Mononuclear cell (primary cell): ENCODE data around the gene APEX2. TPM values are rescaled to one million over a fixed set of nuclear protein-coding genes. Genes with fewer than 3 reads are reported as not detected.
"Not testable (repeated sequence)": the region's sequence is repeated elsewhere in the genome, so short reads cannot be mapped to it uniquely, and the experiment has no call there.

Experiments used
- H3K27me3 ChIP-seq: 2 replicates; pipeline ENCODE4 v1.6.0; 2011; ENCODE audit warnings: low read length, control low read depth; ENCODE audit not compliant: insufficient read depth
- H3K4me1 ChIP-seq: 2 replicates; pipeline ENCODE4 v1.5.1; 2011; ENCODE audit warnings: mild to moderate bottlenecking, low read length, control low read depth; ENCODE audit not compliant: insufficient read depth
- H3K4me3 ChIP-seq: 2 replicates; pipeline ENCODE4 v1.5.1; 2011; ENCODE audit warnings: mild to moderate bottlenecking, low read length, moderate library complexity
- H3K9me3 ChIP-seq: 2 replicates; pipeline ENCODE4 v1.5.1; 2011; ENCODE audit warnings: low read depth, mild to moderate bottlenecking, control low read depth, low read length
- total RNA-seq: library from RNA; depleted of rRNA; stranded (reverse); fragments of >200 nt; gene quantifications from one replicate; pipeline ENCODE4 v1.2.3, GENCODE V29; 2012

Gene APEX2
- total RNA-seq, 1 donor: 4.4 TPM

- no peaks in the 10 kb centered on the region for H3K4me1 ChIP-seq
- no peaks in the 10 kb centered on the region for H3K9me3 ChIP-seq
- H3K4me3 ChIP-seq: no peak overlapping the region
- no peaks in the 10 kb centered on the region for H3K27me3 ChIP-seq
Observed at GRCh38 chrX:55041514-55041913, 41.4 kb downstream of the APEX2 start.

- H3K27me3 ChIP-seq, H3K9me3 ChIP-seq, H3K4me1 ChIP-seq, H3K4me3 ChIP-seq: not testable (repeated sequence)
Observed at GRCh38 chrX:55050599-55050998, 50.4 kb downstream of the APEX2 start.

DNA sequence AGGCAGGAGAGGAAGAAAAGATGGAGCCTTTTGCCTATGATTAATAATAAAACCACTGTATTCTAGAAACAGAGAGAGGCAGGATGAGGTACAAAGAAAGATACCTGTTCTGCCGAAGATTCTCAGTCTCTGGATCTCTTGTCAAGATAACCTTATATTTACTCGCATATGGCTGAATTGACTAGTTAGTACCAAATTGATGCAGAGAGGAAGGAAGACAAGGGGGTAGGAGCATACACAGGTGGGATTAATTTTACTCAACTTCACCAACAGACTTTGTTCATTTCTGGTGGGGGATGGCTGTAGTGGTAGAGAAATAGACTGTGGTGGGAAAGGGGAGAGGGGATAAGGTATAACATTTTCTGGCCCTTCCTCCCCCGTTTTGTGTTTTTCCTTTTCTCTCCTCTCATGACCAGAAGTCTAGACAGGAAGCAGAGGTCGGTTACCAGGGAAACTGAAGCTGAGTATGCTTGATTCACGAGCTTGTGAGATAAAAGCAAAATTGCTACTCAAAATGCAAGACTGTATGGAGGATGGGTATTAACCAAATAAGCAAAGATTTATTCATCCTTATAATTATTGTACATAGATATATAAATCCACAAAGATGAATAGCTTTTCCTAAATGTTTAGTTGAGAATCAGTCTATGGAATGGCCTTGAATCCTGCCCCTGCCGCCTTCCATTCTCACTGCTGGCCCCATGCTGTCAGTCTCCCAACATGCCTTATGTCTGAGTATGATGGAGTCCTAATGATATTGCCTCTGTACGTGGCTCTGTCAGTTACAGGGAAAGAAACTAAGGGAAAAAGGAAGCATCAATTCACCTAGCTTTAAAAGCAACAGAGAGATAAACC, 56.9 kb downstream of the APEX2 start:
- Histone ChIP-seq H3K4me3 (no peak overlapping the region), H3K4me1 (peaks cover 4% of the 10 kb centered on the region), H3K27me3 (no peaks in the 10 kb centered on the region), H3K9me3 (no peaks in the 10 kb centered on the region)

- Histone ChIP-seq H3K27me3 (no peaks in the 10 kb centered on the region), H3K4me3 (no peak overlapping the region), H3K4me1 (peaks cover 4% of the 10 kb centered on the region), H3K9me3 (no peaks in the 10 kb centered on the region)
Observed at GRCh38 chrX:55057675-55058249, 57.6 kb downstream of the APEX2 start.

Other genes starting within 250 kb of the APEX2 start
- not detected for gene ITIH6, start 202.1 kb upstream of the APEX2 start, total RNA-seq
- 31.1 TPM for gene MAGED2, start 192.6 kb upstream of the APEX2 start, total RNA-seq
- gene TRO, start 79.5 kb upstream of the APEX2 start, total RNA-seq: 0.73 TPM
- 0.42 TPM for gene PFKFB1, start 6.2 kb upstream of the APEX2 start, total RNA-seq
- gene ALAS2, start 30.6 kb downstream of the APEX2 start, total RNA-seq: 2.4 TPM
- gene PAGE2B, start 74.7 kb downstream of the APEX2 start, total RNA-seq: not detected
- not detected for gene PAGE2, start 88.7 kb downstream of the APEX2 start, total RNA-seq
- gene PAGE5, start 220.0 kb downstream of the APEX2 start, total RNA-seq: 1.5 TPM